Cardiac fibroblast (primary cell): ENCODE data around the gene PLA2G4C.
"Not testable (repeated sequence)": the region's sequence is repeated elsewhere in the genome, so short reads cannot be mapped to it uniquely, and the experiment has no call there.

Experiments used
- DNase-seq, 2 donors: peaks; one replicate each; pipeline versions ENCODE4 v3.0.0 to v3.0.0-alpha.2; 2010; ENCODE audit warnings: low read depth in 2 of 2
- H3K4me3 ChIP-seq, 2 donors: replicated peaks in 1 of 2; 1 replicate in 1 of 2; 2 replicates in 1 of 2; pipeline ENCODE4 v1.5.1; 2011; ENCODE audit warnings: low read depth in 2 of 2, low read length in 2 of 2, mild to moderate bottlenecking in 2 of 2, moderate library complexity in 1 of 2
- TF ChIP-seq, protein P1 (sequence below): IDR thresholded peaks from one replicate; pipeline ENCODE4 v1.5.1; 2011; ENCODE audit warnings: low read depth, mild to moderate bottlenecking, low read length, inconsistent platforms

The PLA2G4C gene

GRCh38 chr19:48095612-48096175 lies 14.9 kb downstream of the PLA2G4C start:
- TF ChIP-seq, protein P1, sequence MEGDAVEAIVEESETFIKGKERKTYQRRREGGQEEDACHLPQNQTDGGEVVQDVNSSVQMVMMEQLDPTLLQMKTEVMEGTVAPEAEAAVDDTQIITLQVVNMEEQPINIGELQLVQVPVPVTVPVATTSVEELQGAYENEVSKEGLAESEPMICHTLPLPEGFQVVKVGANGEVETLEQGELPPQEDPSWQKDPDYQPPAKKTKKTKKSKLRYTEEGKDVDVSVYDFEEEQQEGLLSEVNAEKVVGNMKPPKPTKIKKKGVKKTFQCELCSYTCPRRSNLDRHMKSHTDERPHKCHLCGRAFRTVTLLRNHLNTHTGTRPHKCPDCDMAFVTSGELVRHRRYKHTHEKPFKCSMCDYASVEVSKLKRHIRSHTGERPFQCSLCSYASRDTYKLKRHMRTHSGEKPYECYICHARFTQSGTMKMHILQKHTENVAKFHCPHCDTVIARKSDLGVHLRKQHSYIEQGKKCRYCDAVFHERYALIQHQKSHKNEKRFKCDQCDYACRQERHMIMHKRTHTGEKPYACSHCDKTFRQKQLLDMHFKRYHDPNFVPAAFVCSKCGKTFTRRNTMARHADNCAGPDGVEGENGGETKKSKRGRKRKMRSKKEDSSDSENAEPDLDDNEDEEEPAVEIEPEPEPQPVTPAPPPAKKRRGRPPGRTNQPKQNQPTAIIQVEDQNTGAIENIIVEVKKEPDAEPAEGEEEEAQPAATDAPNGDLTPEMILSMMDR = no peak
- no peak for DNase-seq
- H3K4me3 ChIP-seq = no peak overlapping the region

GRCh38 chr19:48094855-48095203 lies 15.8 kb downstream of the PLA2G4C start:
- DNase-seq = no peak
- TF ChIP-seq, protein P1 = no peak
- H3K4me3 ChIP-seq = no peak overlapping the region

- TF ChIP-seq, protein P1 = no peak
- DNase-seq = no peak
- H3K4me3 ChIP-seq = no peak overlapping the region
These were observed 16.3 kb downstream of the PLA2G4C start for GRCh38 chr19:48094129-48094854.

DNA sequence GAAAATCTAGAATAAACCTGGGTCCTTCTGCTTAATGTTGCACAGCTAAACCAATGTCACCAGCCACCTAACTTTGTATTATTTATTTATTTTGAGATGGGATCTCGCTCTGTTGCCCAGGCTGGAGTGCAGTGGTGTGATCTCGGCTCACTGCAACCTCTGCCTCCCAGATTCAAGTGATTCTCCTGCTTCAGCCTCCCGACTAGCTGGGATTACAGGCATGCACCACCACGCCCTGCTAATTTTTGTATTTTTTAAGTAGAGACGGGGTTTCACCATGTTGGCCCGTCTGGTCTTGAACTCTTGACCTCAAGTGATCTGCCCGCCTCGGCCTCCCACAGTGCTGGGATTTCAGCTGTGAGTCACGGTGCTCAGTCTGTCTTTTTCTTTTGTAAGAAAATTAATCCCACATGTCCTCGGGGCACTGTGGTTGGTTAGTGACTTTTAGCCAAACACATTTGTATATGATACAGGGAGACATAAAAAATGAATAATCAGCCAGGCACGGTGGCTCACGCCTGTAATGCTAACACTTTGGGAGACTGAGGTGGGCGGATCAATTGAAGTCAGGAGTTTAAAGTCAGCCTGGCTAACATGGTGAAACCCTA lies 19.4 kb downstream of the PLA2G4C start:
- peak; percentile 62 to 83 for DNase-seq
- H3K4me3 ChIP-seq = not testable (repeated sequence)

DNA sequence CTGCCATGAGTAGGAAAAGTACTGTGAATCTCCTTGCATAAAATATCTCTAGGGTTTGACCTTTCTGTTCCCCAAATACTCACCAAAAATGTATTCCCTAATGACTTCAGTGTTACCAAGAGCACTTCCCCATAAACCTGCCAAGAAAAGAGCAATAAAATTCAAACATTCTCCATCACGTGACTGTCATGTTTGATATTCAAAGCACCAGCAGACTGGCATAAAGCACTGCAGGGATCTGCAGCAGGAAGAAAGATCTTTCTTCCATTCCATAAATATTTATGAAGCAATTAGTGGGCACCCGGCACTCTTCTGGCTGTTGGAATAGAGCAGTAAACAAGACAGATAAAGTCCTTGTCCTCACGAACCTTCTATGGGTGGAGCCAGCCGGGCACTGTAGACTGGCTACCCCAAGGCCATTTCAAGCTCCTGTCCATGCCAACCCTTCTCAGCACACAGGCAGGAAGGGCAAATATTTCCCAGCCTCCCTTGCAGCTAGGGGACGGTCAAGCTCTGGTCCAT lies 20.3 kb downstream of the PLA2G4C start:
- DNase-seq = no peak
- TF ChIP-seq, protein P1 = no peak
- no peak overlapping the region for H3K4me3 ChIP-seq

DNA sequence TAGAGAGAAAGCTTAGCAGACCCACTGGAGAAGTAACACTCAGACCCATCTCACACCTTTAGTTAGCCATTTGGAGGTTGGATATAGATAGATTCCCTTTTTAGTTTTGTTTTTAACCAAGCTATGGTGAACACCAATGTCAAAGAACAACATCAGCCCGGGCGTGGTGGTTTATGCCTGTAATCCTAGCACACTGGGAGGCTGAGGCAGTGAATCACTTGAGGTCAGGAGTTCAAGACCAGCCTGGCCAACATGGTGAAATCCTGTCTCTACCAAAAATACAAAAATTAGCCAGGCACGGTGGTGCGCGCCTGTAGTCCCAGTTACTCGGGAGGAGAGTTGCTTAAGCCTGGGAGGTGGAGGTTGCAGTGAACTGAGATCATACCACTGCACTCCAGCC lies 21.6 kb downstream of the PLA2G4C start:
- H3K4me3 ChIP-seq, DNase-seq: not testable (repeated sequence)

DNA sequence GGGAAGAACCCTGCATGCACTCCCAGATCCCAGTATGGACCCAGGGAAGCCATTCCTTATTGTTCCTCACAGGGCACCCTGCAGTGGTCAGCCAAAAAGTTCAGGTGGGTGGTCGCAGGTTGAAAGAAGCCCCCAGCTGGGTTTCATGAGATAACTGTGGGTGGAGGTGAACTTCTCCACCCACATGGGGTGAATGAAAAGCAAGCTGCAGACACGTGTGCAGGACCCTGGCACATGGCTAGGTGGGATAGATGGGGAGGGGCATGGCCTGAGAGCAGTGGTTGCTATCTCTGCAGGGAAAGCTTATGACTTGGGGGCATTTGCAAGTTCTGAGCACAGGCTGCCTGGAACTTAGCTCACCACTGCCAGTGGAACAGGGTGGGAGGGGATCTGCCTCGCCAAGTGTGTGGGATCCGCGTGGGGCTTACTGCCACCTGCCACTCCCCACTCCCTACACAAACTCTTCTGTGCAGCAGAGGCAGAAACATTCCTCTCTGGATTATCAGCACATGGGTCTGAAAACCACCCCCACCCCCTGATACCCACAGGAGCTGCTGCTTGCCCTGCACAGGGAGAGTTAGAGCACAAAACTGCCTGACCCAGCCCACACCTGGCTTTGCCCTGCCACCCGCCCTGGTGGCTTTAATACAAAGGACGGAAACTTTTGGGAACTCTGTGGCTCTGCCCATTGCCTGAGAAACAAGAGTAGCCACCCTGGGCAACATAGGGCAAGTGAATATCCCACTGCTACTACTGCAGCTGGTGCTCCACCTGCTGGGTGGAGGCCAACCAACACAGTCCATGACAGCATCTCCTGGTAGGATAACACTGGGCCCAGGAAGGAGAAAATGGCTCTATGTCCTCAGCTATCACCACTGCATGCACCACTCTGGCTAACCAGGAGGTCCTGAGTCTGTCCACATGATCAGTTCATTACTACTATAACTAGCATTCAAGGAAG lies 24.4 kb downstream of the PLA2G4C start:
- DNase-seq = no peak
- TF ChIP-seq, protein P1 = no peak
- H3K4me3 ChIP-seq = no peak overlapping the region
